OCI-LY1 (cell line): ENCODE data around the gene TNFRSF1A.

Experiments used
- H2AFZ ChIP-seq: fragments of 200-600 bp; sonication (generic), shearing (Covaris generic); 2 replicates; pipeline ENCODE4 v1.6.0; 2014; ENCODE audit warnings: antibody characterized with exemption, mild to moderate bottlenecking, low read length
- H3F3A ChIP-seq: fragments of 200-600 bp; sonication (generic), shearing (Covaris generic); 2 replicates; pipeline ENCODE4 v1.6.0; 2014; ENCODE audit warnings: mild to moderate bottlenecking, antibody characterized with exemption, low read length, moderate library complexity; ENCODE audit not compliant: insufficient read depth
- H3K27ac ChIP-seq: fragments of 200-600 bp; sonication (generic); 2 replicates; pipeline ENCODE4 v1.5.1; 2014; ENCODE audit warnings: low read length, mixed run types, mild to moderate bottlenecking, low read depth; ENCODE audit not compliant: poor library complexity, severe bottlenecking
- H3K27me3 ChIP-seq: fragments of 200-600 bp; sonication (generic); 2 replicates; pipeline ENCODE4 v1.6.0; 2014; ENCODE audit warnings: antibody characterized with exemption, mild to moderate bottlenecking, low read length, moderate library complexity; ENCODE audit not compliant: insufficient read depth
- H3K36me3 ChIP-seq: fragments of 200-600 bp; sonication (generic); 2 replicates; pipeline ENCODE4 v1.6.1; 2014; ENCODE audit warnings: mild to moderate bottlenecking, antibody characterized with exemption, low read length, moderate library complexity, mixed read lengths; ENCODE audit not compliant: insufficient read depth
- H3K4me1 ChIP-seq: fragments of 200-600 bp; sonication (generic); 2 replicates; pipeline ENCODE4 v1.5.1; 2014; ENCODE audit warnings: mild to moderate bottlenecking, low read length, moderate library complexity; ENCODE audit not compliant: insufficient read depth, severe bottlenecking
- H3K4me2 ChIP-seq: fragments of 200-600 bp; sonication (generic), shearing (Covaris generic); 2 replicates; pipeline ENCODE4 v1.6.1; 2014; ENCODE audit warnings: low read length
- H3K4me3 ChIP-seq: fragments of 200-600 bp; sonication (generic); 2 replicates; pipeline ENCODE4 v1.5.1; 2014; ENCODE audit warnings: low read length, low read depth, mild to moderate bottlenecking, mixed read lengths; ENCODE audit not compliant: poor library complexity, severe bottlenecking
- H3K79me2 ChIP-seq: fragments of 200-600 bp; shearing (Covaris generic); 2 replicates; pipeline ENCODE4 v1.6.1; 2016; ENCODE audit warnings: mixed run types, low read length, mixed read lengths; ENCODE audit not compliant: insufficient read depth
- H3K9ac ChIP-seq: fragments of 200-600 bp; sonication (generic), shearing (Covaris generic); 2 replicates; pipeline ENCODE4 v1.6.1; 2014; ENCODE audit warnings: mild to moderate bottlenecking, low read length, mixed read lengths
- H3K9me2 ChIP-seq: fragments of 200-600 bp; sonication (generic), shearing (Covaris generic); 2 replicates; pipeline ENCODE4 v1.6.1; 2014; ENCODE audit warnings: low read depth, mild to moderate bottlenecking, low read length, mixed read lengths
- H3K9me3 ChIP-seq: fragments of 200-600 bp; shearing (Covaris generic); 2 replicates; pipeline ENCODE4 v1.6.1; 2014; ENCODE audit warnings: low read length, mixed read lengths
- H4K20me1 ChIP-seq: fragments of 200-600 bp; sonication (generic), shearing (Covaris generic); 2 replicates; pipeline ENCODE4 v1.6.0; 2016; ENCODE audit warnings: mild to moderate bottlenecking, low read length; ENCODE audit not compliant: insufficient read depth
- EZH2 ChIP-seq: fragments of 200-600 bp; sonication (generic), shearing (Covaris generic); IDR thresholded peaks from 2 replicates; pipeline ENCODE4 v1.8.0; 2017; ENCODE audit warnings: borderline replicate concordance, mixed run types, mild to moderate bottlenecking, antibody characterized with exemption, low read length, moderate library complexity, mixed read lengths
- TF ChIP-seq, protein P1 (sequence below): fragments of 200-600 bp; sonication (generic), shearing (Covaris generic); IDR thresholded peaks from 2 replicates; pipeline ENCODE4 v1.5.1; 2017; ENCODE audit warnings: mild to moderate bottlenecking, antibody characterized with exemption, low read length, moderate library complexity, mixed read lengths

The TNFRSF1A gene

DNA sequence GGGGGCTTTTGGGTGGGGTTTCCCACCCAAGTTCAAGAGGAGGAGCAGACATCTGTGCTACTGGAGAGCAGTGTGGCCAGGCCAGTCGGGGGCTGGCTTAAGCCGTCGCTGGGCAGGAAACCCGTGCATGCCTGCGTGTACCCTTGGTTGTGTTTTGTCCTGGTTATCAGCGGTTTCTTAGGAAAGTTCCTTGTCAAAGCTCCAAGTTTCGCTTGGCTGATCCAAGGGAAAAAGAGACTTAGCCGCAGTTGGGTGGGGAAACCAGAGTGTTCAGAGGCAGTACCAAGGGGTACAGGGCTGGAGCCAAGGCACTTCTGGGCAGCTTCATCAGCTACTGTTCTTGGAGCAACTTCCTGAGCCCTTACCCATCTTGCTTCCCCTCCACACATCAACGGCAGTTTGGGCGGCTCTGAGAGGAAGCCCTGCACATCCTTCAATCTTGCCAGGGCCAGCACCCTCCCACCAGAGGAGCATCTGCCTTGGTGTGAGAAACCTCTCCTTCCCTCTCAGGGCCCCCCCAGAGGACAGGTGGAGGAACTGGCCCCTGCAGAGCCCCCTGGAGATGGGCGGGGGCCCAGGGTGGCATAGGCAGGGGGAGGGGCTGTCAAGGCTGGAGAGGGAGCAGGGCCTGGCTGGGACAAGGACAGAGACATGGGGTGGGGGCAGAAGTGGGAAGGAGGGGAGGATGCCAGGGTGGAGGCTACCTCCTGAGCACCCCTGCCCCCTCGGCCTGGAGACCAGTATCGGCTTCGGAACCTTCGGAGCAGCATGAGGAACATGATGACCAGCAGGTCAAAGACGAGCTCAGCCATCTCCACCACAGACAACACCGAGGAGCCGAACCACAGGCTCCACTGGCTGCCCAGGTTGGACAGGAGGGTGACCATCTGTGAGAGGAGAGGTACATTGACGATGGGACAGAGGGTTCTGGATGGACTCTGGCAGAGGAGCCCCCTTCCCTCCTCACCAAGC is 5.8 kb upstream of the TNFRSF1A start:
- H4K20me1 ChIP-seq: no peaks in the 10 kb centered on the region
- no peak overlapping the region for H3K9ac ChIP-seq
- no peaks in the 10 kb centered on the region for H3K4me1 ChIP-seq
- peaks cover 7% of the 10 kb centered on the region; the same call in 1 of the 2 replicates for H3K27me3 ChIP-seq
- H3K79me2 ChIP-seq: no peaks in the 10 kb centered on the region
- H3K9me3 ChIP-seq: no peaks in the 10 kb centered on the region
- H3K9me2 ChIP-seq: no peaks in the 10 kb centered on the region
- H3K27ac ChIP-seq: no peak overlapping the region
- H2AFZ ChIP-seq: no peak overlapping the region
- TF ChIP-seq, protein P1, sequence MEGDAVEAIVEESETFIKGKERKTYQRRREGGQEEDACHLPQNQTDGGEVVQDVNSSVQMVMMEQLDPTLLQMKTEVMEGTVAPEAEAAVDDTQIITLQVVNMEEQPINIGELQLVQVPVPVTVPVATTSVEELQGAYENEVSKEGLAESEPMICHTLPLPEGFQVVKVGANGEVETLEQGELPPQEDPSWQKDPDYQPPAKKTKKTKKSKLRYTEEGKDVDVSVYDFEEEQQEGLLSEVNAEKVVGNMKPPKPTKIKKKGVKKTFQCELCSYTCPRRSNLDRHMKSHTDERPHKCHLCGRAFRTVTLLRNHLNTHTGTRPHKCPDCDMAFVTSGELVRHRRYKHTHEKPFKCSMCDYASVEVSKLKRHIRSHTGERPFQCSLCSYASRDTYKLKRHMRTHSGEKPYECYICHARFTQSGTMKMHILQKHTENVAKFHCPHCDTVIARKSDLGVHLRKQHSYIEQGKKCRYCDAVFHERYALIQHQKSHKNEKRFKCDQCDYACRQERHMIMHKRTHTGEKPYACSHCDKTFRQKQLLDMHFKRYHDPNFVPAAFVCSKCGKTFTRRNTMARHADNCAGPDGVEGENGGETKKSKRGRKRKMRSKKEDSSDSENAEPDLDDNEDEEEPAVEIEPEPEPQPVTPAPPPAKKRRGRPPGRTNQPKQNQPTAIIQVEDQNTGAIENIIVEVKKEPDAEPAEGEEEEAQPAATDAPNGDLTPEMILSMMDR: no peak
- no peak for TF ChIP-seq EZH2
- H3F3A ChIP-seq: no peaks in the 10 kb centered on the region
- no peaks in the 10 kb centered on the region for H3K36me3 ChIP-seq
- H3K4me3 ChIP-seq: no peak overlapping the region
- H3K4me2 ChIP-seq: no peak overlapping the region

DNA sequence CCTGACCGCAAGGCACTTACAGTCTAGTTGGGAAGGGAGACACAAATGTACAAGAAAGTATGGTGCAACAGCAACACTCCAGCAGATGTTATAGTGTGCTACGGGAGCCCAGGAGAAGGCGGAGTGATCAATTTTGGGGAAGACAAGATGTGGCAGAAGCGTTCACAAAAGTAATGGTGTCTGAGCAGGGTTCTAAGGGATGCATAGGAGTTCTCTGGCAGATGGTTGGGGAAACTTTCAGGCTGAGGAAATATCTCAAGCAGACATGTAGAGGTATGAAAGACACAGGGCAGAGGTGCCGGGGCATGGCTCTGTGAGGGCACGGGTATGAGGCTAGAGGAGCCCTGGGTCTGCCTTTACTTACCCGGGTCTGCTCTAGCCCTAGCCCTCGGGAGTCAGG is 5.1 kb upstream of the TNFRSF1A start:
- H3K4me1 ChIP-seq: no peaks in the 10 kb centered on the region
- no peaks in the 10 kb centered on the region for H3K36me3 ChIP-seq
- TF ChIP-seq, protein P1: no peak
- no peak for TF ChIP-seq EZH2
- H3F3A ChIP-seq: no peaks in the 10 kb centered on the region
- H3K9me3 ChIP-seq: no peaks in the 10 kb centered on the region
- H3K79me2 ChIP-seq: no peaks in the 10 kb centered on the region
- no peak overlapping the region for H2AFZ ChIP-seq
- no peak overlapping the region for H3K4me3 ChIP-seq
- H3K9me2 ChIP-seq: no peaks in the 10 kb centered on the region
- H3K27me3 ChIP-seq: peaks cover 7% of the 10 kb centered on the region; the same call in 1 of the 2 replicates
- H3K27ac ChIP-seq: no peak overlapping the region
- no peak overlapping the region for H3K9ac ChIP-seq
- no peaks in the 10 kb centered on the region for H4K20me1 ChIP-seq
- H3K4me2 ChIP-seq: no peak overlapping the region

DNA sequence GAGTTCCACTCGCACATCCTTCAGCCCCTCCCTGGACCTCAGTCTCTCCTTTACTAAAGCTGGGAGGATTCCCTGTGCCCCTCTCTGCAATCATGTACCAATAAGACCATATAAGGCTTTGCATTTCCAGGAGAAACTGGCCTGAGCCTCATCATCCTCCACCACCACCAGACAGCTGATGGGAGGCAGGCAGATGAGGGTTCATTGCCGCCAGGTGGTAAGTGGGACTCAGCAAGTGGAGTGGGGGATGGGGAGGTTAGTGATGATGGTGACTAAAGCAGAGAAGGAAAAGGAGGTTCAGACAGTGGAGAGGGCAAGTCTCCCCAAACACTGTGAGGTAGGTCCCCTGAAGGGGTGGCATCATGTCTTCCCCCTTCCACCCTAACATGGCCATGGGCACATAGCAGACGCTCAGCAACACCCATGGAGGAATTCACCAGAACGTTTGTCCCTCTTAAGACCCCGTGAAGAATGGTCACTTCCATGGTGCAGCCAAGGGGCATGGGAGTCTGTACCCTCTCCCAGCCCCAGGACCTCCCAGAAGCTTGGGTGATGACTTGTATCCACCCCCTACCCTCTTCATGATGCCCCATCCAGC is 4.5 kb upstream of the TNFRSF1A start:
- Histone ChIP-seq H3K4me1 (no peaks in the 10 kb centered on the region), H2AFZ (no peak overlapping the region), H3K27me3 (peaks cover 7% of the 10 kb centered on the region; the same call in 1 of the 2 replicates), H3K36me3 (no peaks in the 10 kb centered on the region), H3K4me3 (no peak overlapping the region), H3K79me2 (no peaks in the 10 kb centered on the region), H3K9ac (no peak overlapping the region), H3K27ac (no peak overlapping the region), H3F3A (no peaks in the 10 kb centered on the region), H4K20me1 (no peaks in the 10 kb centered on the region), H3K9me2 (no peaks in the 10 kb centered on the region), H3K4me2 (no peak overlapping the region), H3K9me3 (no peaks in the 10 kb centered on the region)
- TF ChIP-seq EZH2: no peak
- TF ChIP-seq, protein P1: no peak
